Measurements from ENCODE around the gene HBM. TPM values are rescaled to one million over a fixed set of nuclear protein-coding genes. Genes with fewer than 3 reads are reported as not detected.
"Not testable (repeated sequence)": the region's sequence is repeated elsewhere in the genome, so short reads cannot be mapped to it uniquely, and the experiment has no call there.

HBM gene
- polyA plus RNA-seq, 5 donors: 2.4 to 19.6 (median 7.0) TPM

DNA sequence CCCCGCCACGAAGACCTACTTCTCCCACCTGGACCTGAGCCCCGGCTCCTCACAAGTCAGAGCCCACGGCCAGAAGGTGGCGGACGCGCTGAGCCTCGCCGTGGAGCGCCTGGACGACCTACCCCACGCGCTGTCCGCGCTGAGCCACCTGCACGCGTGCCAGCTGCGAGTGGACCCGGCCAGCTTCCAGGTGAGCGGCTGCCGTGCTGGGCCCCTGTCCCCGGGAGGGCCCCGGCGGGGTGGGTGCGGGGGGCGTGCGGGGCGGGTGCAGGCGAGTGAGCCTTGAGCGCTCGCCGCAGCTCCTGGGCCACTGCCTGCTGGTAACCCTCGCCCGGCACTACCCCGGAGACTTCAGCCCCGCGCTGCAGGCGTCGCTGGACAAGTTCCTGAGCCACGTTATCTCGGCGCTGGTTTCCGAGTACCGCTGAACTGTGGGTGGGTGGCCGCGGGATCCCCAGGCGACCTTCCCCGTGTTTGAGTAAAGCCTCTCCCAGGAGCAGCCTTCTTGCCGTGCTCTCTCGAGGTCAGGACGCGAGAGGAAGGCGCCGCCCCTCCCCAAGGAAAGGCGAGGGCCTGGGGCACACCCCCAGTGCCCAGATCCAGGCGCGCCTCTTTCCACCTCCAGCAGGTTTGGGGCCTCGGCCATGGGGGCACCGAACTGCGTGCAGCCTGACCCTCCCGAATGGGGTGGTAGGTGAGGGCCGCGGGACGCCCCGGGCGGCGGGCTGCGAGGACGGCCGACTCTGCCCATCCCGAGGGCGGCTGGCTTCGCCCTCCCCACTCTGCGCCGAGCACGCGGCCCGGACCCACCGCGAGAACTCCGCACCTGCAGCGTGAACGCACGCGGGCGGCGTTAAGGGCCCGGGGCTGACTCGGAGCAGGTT is 15.1 kb downstream of the HBM start:
- DNase-seq: peak in 1 of 2 donors; percentile 36

DNA sequence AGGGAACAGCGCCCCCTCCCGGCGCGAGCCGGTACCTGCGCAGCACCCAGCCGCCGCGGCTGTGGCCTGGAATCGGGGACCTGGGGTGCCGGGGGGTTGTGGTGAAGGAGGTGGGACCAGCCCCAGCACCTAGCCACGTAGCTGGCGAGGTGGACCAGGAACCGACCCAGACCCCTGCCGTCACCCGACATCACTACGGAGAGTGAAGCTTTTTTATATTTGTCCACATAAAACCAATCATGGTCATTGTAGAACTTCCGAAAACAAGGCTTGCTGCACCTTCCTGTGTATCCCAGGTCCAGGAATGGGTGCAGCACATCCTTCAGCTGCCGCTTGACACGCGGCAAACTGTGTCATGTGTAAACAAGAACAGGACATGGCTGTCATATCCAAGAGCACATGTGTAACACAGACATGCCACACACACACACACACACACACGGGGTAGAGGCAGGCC is 15.8 kb downstream of the HBM start:
- no peak for DNase-seq

DNA sequence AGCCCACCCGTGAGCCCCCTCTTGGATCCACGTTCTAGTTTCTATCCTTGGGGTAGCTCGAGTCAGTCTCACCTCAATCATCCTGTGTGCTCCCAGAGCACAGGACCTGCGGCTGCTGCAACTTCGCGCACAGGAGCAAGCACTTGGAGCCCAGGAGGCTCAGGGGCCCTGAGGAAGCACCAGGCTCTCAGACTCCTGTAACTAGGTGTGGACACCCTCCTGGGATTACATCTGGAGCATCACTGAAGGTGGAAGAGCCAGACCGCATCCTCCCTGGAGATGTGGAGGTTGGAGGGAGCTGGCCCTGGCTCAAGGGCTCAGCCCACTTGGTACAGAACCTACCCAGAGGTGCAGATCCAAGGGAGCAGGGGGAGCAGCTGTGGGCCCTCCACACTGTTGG is 17.2 kb downstream of the HBM start:
- no peak for DNase-seq

DNA sequence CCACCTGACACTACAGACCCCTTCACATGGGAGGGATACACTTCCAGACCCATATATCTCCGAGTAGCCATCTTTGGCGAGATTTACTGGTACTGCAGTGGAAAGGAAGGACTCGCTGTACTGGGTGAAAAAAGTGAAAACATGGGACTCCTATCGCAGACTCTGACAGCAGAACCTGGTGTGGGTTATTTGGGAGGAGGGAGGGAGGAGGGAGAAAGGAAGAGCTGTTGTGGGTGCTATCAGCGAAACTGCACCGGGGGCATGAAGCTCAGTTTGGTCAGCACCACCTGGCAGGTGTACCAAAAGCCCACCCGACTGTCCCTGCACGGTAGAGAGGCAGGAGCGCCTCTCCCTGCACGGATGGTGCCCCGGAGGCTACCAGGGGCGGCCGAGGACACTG is 19.4 kb downstream of the HBM start:
- DNase-seq: no peak

DNA sequence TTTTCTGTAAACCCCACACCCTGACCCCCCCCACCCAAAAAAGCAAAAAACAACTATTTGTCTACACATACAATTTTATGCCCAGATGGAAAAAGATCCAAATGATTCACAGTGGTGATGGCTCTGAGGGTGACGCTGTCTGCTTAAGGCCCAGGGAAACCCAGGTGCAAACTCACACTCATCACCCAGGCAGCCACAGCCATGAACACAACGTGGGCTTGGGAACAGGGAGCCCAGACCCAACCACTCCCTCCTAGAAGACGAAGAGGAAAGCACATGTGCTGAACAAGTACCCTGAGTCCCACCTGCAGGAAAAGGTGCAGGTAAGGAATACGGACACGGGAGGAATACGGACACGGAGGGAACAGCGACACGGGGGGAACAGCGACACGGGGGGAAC is 19.9 kb downstream of the HBM start:
- DNase-seq: no peak

DNA sequence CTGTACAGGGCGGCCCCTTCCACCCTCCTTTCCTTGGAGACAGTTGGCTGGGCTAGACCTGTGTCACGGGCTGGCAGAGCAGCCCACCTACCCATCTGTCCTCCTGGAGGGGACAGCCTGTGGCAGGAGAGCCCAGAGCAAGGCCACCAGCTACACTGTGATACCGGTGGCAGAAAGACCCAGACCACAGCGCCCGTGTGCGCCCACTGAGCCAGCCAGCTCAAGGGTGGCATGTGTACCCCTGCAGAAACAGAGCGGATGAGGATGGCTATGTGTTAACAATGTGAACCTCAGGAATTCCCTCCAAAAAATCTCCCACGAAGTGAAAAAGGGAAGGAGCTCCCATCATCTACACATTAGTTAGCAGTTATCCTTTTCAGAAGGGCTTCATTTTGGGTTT is 21.6 kb downstream of the HBM start:
- no peak for DNase-seq

DNA sequence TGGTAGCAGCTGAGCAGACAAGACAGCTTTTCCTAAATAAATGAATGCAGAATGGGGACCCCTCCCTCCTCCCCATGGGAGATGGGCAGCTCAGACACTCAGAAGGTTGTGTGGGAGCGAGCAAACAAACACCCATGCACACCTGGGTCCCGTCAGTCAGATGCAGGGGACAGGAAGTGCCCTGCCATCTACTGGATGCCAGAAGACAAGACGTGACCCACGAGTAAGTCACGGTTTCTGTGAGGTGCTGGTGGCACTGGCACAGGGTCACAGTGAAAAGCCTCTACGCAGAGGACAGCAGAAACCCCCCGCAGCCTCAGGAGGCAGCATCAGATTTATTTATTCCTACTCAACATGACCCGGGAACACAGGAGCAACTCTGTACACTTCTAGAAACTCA is 22.9 kb downstream of the HBM start:
- no peak for DNase-seq

DNA sequence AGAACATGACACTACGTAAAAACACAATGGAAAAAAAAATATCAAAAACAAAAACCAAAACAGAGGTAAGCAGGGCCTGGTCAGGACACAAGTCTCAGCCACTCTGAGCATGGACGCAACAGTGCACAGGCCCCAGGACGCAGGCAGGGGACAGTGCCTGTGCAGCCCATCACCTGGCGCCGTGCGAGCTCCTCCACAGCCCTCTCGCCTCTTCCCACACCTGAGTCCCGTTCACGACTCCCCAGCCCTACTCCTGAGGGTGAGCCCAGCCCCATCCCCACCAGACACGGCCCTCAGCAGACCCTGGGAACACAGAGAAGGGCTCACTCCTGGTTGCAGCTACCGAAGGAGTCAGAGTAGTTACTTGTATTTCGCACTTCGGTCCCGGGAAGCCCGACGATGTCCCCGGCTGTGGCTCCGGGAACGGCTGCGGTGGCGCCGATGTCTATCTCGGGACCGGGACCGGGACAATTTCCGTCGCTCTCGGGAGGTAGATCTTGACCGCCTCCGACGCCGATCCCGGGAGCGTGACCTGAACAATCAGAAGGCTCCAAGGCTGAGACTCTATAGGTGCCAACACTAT is 23.9 kb downstream of the HBM start:
- no peak for DNase-seq

DNA sequence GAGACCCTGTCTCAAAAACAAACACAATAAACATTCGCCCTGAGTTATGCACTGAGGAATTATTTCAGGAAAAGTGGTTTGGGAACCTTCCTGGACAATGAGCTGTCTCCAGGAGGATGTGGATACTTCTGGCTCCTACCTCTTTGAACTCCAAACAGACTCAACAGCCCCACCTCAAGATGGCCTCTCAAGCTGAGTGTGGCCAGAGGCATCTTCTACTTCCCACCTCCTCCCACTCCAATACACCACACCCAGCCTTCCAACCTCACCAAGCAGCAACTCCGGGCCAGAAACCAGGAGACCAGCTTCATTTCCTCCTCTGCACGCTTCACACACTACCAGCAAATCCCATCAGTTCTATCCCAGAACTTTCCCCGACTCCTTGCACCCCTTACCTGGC is 26.1 kb downstream of the HBM start:
- DNase-seq: no peak

DNA sequence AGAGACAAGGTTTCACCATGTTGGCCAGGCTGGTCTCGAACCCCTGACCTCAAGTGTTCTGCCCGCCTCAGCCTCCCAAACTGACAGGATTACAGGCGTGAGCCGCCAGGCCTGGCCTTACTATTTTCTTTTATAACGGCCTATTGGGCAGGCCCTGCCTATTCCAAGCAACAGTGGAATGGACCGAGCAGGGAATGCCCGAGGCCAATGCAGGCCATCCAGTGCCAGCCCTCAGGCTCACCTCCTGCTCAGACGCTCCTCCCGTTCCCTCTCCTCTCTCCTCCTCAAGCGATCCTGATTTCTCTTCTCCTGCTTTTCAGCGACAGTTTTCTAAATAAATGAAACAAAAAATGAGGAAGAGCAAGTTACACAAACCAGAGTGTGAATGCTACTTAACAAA is 26.9 kb downstream of the HBM start:
- DNase-seq: no peak

DNA sequence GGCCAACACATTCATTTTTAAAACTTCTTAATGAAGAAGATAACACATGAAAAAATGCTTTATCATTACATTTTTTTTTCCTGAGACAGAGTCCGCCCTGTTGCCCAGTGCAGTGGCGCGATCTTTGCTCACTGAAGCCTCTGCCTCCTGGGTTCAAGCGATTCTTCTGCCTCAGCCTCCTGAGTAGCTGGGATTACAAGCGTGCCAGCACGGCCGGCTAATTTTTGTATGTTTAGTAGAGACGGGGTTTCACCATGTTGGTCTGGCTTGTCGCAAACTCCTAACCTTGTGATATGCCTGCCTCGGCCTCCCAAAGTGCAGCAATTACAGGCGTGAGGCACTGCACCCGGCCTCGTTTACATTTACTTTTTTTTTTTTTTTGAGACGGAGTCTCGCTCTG is 27.7 kb downstream of the HBM start:
- no peak for DNase-seq

DNA sequence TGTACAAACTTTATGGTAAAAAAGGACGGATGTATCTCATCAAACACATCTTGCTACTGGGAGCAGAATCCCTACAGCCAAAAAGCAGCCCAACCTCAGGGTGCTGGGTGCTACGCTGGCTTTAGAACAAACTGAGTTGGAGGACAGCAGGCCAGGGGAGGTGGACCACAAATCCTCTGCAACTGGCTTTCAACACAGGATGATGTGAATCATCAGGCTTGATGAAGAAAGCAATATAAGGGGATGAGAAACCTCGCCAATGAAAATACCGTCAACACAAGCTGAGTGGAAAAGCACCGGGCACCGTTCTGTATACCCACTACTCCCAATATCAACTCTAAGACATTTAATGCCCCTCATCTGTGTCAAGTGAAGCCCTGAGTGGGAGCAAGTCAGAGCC is 28.7 kb downstream of the HBM start:
- DNase-seq: no peak

DNA sequence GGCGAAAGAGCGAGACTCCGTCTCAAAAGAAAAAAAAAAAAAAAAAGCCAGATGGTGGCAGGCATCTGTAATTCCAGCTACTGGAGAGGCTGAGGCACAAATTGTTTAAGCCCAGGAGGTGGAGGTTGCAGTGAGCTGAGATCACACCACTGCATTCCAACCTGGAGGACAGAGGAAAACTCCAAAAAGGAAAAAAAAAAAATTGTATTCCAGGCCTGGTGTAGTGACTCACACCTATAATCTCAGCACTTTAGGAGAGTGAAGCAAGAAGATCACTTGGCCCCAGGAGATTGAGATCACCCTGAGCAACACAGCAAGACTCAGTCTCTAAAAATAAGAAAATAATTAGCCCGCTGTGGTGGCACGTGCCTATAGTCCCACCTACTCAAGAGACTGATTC is 34.6 kb downstream of the HBM start:
- DNase-seq: no peak

DNA sequence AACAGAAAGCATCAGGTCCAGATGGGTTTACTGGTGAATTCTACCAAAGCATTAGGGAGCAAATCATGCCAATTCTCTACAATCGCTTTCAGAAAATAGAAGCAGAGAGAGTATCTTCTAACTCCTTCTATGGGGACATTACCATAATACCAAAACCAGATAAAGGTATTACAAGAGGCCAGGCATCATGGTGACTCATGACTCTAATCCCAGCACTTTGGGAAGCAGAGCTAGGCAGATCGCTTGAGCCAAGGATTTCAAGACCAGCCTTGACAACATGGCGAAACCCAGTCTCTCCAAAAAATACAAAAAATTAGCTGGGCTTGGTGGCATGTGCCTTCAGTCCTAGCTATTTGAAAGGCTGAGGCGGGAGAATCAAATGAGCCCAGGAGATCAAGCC is 37.5 kb downstream of the HBM start:
- no peak for DNase-seq

DNA sequence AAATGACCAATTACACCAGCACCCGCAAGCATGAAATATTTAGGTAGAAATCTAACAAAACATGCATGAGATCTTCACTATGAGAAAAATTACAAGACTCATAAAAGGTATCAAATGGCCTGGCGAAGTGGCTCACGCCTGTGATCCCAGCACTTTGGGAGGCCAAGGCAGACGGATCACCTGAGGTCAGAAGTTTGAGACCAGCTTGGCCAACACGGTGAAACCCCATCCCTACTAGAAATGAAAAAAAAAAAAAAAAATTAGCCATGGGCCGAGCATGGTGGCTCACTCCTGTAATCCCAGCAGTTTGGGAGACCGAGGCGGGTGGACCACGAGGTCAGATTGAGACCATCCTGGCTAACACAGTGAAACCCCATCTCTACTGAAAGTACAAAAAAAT is 38.3 kb downstream of the HBM start:
- not testable (repeated sequence) for DNase-seq

DNA sequence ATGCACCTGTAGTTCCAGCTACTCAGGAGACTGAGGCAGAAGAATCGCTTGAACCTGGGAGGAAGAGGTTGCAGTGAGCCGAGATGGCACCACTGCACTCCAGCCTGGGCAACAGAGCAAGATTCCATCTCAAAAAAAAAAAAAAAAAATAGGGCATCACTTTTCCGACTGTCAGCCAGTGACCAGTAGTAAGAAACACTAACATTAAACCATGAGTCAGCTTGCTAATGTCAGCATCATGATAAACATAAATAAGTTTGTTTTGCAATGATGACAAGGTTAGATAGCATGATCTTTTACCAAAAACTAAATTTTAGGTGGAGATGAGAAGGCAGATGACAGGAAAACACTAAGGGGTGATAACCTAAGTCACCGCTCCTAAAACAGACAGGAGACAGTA is 43.6 kb downstream of the HBM start:
- not testable (repeated sequence) for DNase-seq

DNA sequence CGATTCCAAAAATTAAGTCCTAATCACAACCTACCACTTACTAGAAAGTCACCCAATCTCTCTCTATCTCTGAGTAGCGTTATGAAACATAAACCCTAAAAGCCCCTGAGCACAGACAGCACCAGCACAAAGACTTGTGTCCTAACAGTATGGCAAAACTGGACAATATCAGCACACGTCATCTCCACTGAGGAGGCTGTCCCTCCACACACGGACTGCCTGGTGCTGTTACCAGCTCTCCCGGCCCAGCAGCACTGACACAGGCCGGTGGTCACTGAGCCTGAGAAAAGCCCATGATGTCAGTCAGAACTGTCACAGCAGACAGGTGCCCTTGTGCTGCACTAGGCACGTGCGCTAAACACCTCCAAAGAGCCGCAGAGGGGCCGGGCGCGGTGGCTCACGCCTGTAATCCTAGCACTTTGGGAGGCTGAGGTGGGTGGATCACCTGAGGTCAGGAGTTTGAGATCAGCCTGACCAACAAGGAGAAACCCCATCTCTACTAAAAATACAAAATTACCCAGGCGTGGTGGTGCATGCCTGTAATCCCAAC is 45.9 kb downstream of the HBM start:
- DNase-seq: not testable (repeated sequence)

DNA sequence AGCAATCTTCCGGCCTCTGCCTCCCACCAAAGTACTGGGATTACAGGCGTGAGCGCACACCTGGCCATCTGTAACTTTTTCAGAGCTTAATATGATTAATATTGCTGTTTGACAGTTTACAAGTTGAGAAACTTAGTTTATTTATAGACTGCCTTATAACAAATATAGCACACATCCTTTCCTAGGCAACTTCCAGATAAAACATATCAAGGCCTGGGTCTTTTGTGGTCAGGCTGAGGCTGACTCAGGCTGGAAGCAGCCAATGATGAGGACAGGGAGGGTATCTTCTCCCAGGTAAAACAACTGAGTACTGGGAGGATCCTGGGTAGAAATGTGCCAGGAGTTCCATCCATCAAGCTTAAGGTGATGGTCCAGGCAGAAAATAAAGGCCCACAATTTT is 47.2 kb downstream of the HBM start:
- no peak for DNase-seq

Other genes with a start within 250 kb of the HBM start
- gene POLR3K, start 112.4 kb upstream of the HBM start, polyA plus RNA-seq (ENCODE audit: insufficient read depth in 1 of 5, insufficient read length in 5 of 5, low replicate concordance in 1 of 5): 10 to 100 TPM in 3 of 5 donors, 1 to 10 TPM in 2; 9.0 to 13.7 (median 10.6) TPM
- gene SNRNP25, start 112.2 kb upstream of the HBM start, polyA plus RNA-seq (ENCODE audit: insufficient read depth in 1 of 5, insufficient read length in 5 of 5, low replicate concordance in 1 of 5): 10 to 100 TPM; 35.8 to 57.7 (median 37.3) TPM
- 10 to 100 TPM; 32.1 to 48.2 (median 43.1) TPM for gene RHBDF1, start 93.3 kb upstream of the HBM start, polyA plus RNA-seq (ENCODE audit: insufficient read depth in 1 of 5, insufficient read length in 5 of 5, low replicate concordance in 1 of 5)
- 10 to 100 TPM; 19.5 to 50.8 (median 26.3) TPM for gene MPG, start 87.8 kb upstream of the HBM start, polyA plus RNA-seq (ENCODE audit: insufficient read depth in 1 of 5, insufficient read length in 5 of 5, low replicate concordance in 1 of 5)
- gene NPRL3, start 27.3 kb upstream of the HBM start, polyA plus RNA-seq (ENCODE audit: insufficient read depth in 1 of 5, insufficient read length in 5 of 5, low replicate concordance in 1 of 5): 10 to 100 TPM; 26.8 to 37.3 (median 30.2) TPM
- 1 to 10 TPM in 4 of 5 donors, under 1 TPM in 1; 0.69 to 6.9 (median 4.8) TPM for gene HBZ, start 13.3 kb upstream of the HBM start, polyA plus RNA-seq (ENCODE audit: insufficient read depth in 1 of 5, insufficient read length in 5 of 5, low replicate concordance in 1 of 5)
- gene HBA2, start 6.9 kb downstream of the HBM start, polyA plus RNA-seq (ENCODE audit: insufficient read depth in 1 of 5, insufficient read length in 5 of 5, low replicate concordance in 1 of 5): 1,000 to 10,000 TPM; 1,399 to 4,244 (median 2,803) TPM
- 1,000 to 10,000 TPM in 4 of 5 donors, 100 to 1,000 TPM in 1; 605 to 2,429 (median 1,859) TPM for gene HBA1, start 10.7 kb downstream of the HBM start, polyA plus RNA-seq (ENCODE audit: insufficient read depth in 1 of 5, insufficient read length in 5 of 5, low replicate concordance in 1 of 5)
- 1 to 10 TPM in 3 of 5 donors, under 1 TPM in 2; 0.36 to 1.9 (median 1.1) TPM for gene HBQ1, start 14.5 kb downstream of the HBM start, polyA plus RNA-seq (ENCODE audit: insufficient read depth in 1 of 5, insufficient read length in 5 of 5, low replicate concordance in 1 of 5)
- gene LUC7L, start 63.5 kb downstream of the HBM start, polyA plus RNA-seq (ENCODE audit: insufficient read depth in 1 of 5, insufficient read length in 5 of 5, low replicate concordance in 1 of 5): 100 to 1,000 TPM; 121 to 164 (median 135) TPM
- 10 to 100 TPM; 43.7 to 60.7 (median 49.0) TPM for gene FAM234A, start 68.8 kb downstream of the HBM start, polyA plus RNA-seq (ENCODE audit: insufficient read depth in 1 of 5, insufficient read length in 5 of 5, low replicate concordance in 1 of 5)
- gene RGS11, start 110.0 kb downstream of the HBM start, polyA plus RNA-seq (ENCODE audit: insufficient read depth in 1 of 5, insufficient read length in 5 of 5, low replicate concordance in 1 of 5): 1 to 10 TPM; 2.0 to 5.4 (median 4.8) TPM
- gene ARHGDIG, start 114.6 kb downstream of the HBM start, polyA plus RNA-seq (ENCODE audit: insufficient read depth in 1 of 5, insufficient read length in 5 of 5, low replicate concordance in 1 of 5): 1 to 10 TPM in 2 of 5 donors, under 1 TPM in 3; 0.33 to 2.4 (median 0.69) TPM
- under 1 TPM; 0.25 to 0.99 (median 0.49) TPM for gene PDIA2, start 117.2 kb downstream of the HBM start, polyA plus RNA-seq (ENCODE audit: insufficient read depth in 1 of 5, insufficient read length in 5 of 5, low replicate concordance in 1 of 5)
- gene AXIN1, start 186.7 kb downstream of the HBM start, polyA plus RNA-seq (ENCODE audit: insufficient read depth in 1 of 5, insufficient read length in 5 of 5, low replicate concordance in 1 of 5): 10 to 100 TPM; 12.0 to 23.1 (median 17.7) TPM
- 10 to 100 TPM; 44.1 to 67.7 (median 48.7) TPM for gene MRPL28, start 204.6 kb downstream of the HBM start, polyA plus RNA-seq (ENCODE audit: insufficient read depth in 1 of 5, insufficient read length in 5 of 5, low replicate concordance in 1 of 5)
- 10 to 100 TPM; 32.5 to 52.5 (median 37.7) TPM for gene PGAP6, start 216.0 kb downstream of the HBM start, polyA plus RNA-seq (ENCODE audit: insufficient read depth in 1 of 5, insufficient read length in 5 of 5, low replicate concordance in 1 of 5)
- 100 to 1,000 TPM; 155 to 247 (median 168) TPM for gene NME4, start 231.2 kb downstream of the HBM start, polyA plus RNA-seq (ENCODE audit: insufficient read depth in 1 of 5, insufficient read length in 5 of 5, low replicate concordance in 1 of 5)
- 10 to 100 TPM in 3 of 5 donors, 1 to 10 TPM in 2; 7.9 to 27.0 (median 14.4) TPM for gene DECR2, start 235.9 kb downstream of the HBM start, polyA plus RNA-seq (ENCODE audit: insufficient read depth in 1 of 5, insufficient read length in 5 of 5, low replicate concordance in 1 of 5)

All from right lung (tissue), 5 donors.